ENCODE data around the gene EIF2A.
"Not testable (repeated sequence)": the region's sequence is repeated elsewhere in the genome, so short reads cannot be mapped to it uniquely, and the experiment has no call there.

Gene EIF2A

GRCh38 chr3:150582620-150583019 lies 36.0 kb downstream of the EIF2A start:
- FAIRE-seq = no peak
- no peak for TF ChIP-seq CTCF (IDR thresholded peaks at IDR 0.05; ENCODE audit: insufficient read depth, missing control alignments)
- no peak for DNase-seq (ENCODE audit: insufficient read length, low spot score)

- TF ChIP-seq CTCF (IDR thresholded peaks at IDR 0.05; ENCODE audit: insufficient read depth, missing control alignments) = no peak
- FAIRE-seq (no peak), DNase-seq (ENCODE audit: insufficient read length, low spot score) (no peak)
Observed at GRCh38 chr3:150583028-150583427, 36.4 kb downstream of the EIF2A start.

GRCh38 chr3:150588027-150588830 lies 41.6 kb downstream of the EIF2A start:
- DNase-seq (ENCODE audit: insufficient read length, low spot score) (no peak), FAIRE-seq (no peak)
- TF ChIP-seq CTCF (IDR thresholded peaks at IDR 0.05; ENCODE audit: insufficient read depth, missing control alignments) = no peak

GRCh38 chr3:150589759-150590158 lies 43.2 kb downstream of the EIF2A start:
- TF ChIP-seq CTCF (IDR thresholded peaks at IDR 0.05; ENCODE audit: insufficient read depth, missing control alignments) = no peak
- DNase-seq (ENCODE audit: insufficient read length, low spot score) (no peak), FAIRE-seq (no peak)

- no peak for FAIRE-seq
- no peak for DNase-seq (ENCODE audit: insufficient read length, low spot score)
- no peak for TF ChIP-seq CTCF (IDR thresholded peaks at IDR 0.05; ENCODE audit: insufficient read depth, missing control alignments)
Observed at GRCh38 chr3:150594150-150594549, 47.6 kb downstream of the EIF2A start.

GRCh38 chr3:150597646-150598045 lies 51.1 kb downstream of the EIF2A start:
- no peak for TF ChIP-seq CTCF (IDR thresholded peaks at IDR 0.05; ENCODE audit: insufficient read depth, missing control alignments)
- FAIRE-seq = no peak

GRCh38 chr3:150599611-150600297 lies 53.2 kb downstream of the EIF2A start:
- DNase-seq (ENCODE audit: insufficient read length, low spot score) (no peak), FAIRE-seq (no peak)
- TF ChIP-seq CTCF (IDR thresholded peaks at IDR 0.05; ENCODE audit: insufficient read depth, missing control alignments) = no peak

More at GRCh38 chr3:150597646-150598045, 51.1 kb downstream of the EIF2A start:
- DNase-seq (ENCODE audit: insufficient read length, low spot score) = no peak

GRCh38 chr3:150600647-150601530 lies 54.3 kb downstream of the EIF2A start:
- FAIRE-seq; DNase-seq (ENCODE audit: insufficient read length, low spot score): not testable (repeated sequence)

Data from D721Med (cell line).